ENCODE data around the gene MBD3L1.

MBD3L1 gene

GRCh38 chr19:8881512-8881911 lies 49.3 kb downstream of the MBD3L1 start:
- no peak for DNase-seq

GRCh38 chr19:8884416-8884815 lies 52.2 kb downstream of the MBD3L1 start:
- DNase-seq: no peak

- no peak for DNase-seq
Observed at GRCh38 chr19:8887364-8887763, 55.2 kb downstream of the MBD3L1 start.

- DNase-seq: no peak
Observed at GRCh38 chr19:8890260-8890659, 58.1 kb downstream of the MBD3L1 start.

Data from inflammatory macrophage (primary cell).